Gastroesophageal sphincter (tissue), 3 donors: ENCODE data around the gene EMP2.

ENCODE experiments used
- POLR2AphosphoS5 ChIP-seq: sonication (generic); formaldehyde crosslinking; IDR thresholded peaks from one replicate; pipeline ENCODE4 v1.6.1; 2017; ENCODE audit warnings: antibody characterized with exemption
- TF ChIP-seq, protein P1 (sequence below), 4 experiments: fragments of 200-600 bp in 2 of 4; fragments of 450-650 bp in 2 of 4; sonication (generic) in 1 of 4; IDR thresholded peaks; one replicate each; pipeline ENCODE4 v1.5.1; 2017 to 2019; ENCODE audit warnings: antibody characterized with exemption in 4 of 4, mild to moderate bottlenecking in 2 of 4, moderate library complexity in 2 of 4

- TF ChIP-seq, protein P1, sequence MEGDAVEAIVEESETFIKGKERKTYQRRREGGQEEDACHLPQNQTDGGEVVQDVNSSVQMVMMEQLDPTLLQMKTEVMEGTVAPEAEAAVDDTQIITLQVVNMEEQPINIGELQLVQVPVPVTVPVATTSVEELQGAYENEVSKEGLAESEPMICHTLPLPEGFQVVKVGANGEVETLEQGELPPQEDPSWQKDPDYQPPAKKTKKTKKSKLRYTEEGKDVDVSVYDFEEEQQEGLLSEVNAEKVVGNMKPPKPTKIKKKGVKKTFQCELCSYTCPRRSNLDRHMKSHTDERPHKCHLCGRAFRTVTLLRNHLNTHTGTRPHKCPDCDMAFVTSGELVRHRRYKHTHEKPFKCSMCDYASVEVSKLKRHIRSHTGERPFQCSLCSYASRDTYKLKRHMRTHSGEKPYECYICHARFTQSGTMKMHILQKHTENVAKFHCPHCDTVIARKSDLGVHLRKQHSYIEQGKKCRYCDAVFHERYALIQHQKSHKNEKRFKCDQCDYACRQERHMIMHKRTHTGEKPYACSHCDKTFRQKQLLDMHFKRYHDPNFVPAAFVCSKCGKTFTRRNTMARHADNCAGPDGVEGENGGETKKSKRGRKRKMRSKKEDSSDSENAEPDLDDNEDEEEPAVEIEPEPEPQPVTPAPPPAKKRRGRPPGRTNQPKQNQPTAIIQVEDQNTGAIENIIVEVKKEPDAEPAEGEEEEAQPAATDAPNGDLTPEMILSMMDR (IDR thresholded peaks at IDR 0.05): no peak
- TF ChIP-seq POLR2AphosphoS5: no peak
Observed at GRCh38 chr16:10539236-10539635, 41.2 kb downstream of the EMP2 start.
